Upper lobe of left lung (tissue), 4 donors: ENCODE measurements around the gene STARD9.

Source experiments
- CTCF ChIP-seq, 6 experiments: fragments of 450-650 bp in 4 of 6; fragments of 200-600 bp in 2 of 6; sonication (generic) in 2 of 6; IDR thresholded peaks; one replicate each; pipeline ENCODE4 v1.5.1; 2016 to 2019; ENCODE audit warnings: antibody characterized with exemption in 6 of 6
- EP300 ChIP-seq, 4 donors: sonication (generic); formaldehyde crosslinking; IDR thresholded peaks; one replicate each; pipeline ENCODE4 v1.5.1; 2017; ENCODE audit warnings: antibody characterized with exemption in 4 of 4, control low read depth in 2 of 4
- POLR2A ChIP-seq, 4 donors: fragments of 450-650 bp; IDR thresholded peaks; one replicate each; pipeline ENCODE4 v1.5.1; 2016 to 2017; ENCODE audit warnings: antibody characterized with exemption in 4 of 4, mild to moderate bottlenecking in 2 of 4
- POLR2AphosphoS5 ChIP-seq, 2 donors: sonication (generic); formaldehyde crosslinking; IDR thresholded peaks; one replicate each; pipeline ENCODE4 v1.5.1; 2017; ENCODE audit warnings: antibody characterized with exemption in 2 of 2

DNA sequence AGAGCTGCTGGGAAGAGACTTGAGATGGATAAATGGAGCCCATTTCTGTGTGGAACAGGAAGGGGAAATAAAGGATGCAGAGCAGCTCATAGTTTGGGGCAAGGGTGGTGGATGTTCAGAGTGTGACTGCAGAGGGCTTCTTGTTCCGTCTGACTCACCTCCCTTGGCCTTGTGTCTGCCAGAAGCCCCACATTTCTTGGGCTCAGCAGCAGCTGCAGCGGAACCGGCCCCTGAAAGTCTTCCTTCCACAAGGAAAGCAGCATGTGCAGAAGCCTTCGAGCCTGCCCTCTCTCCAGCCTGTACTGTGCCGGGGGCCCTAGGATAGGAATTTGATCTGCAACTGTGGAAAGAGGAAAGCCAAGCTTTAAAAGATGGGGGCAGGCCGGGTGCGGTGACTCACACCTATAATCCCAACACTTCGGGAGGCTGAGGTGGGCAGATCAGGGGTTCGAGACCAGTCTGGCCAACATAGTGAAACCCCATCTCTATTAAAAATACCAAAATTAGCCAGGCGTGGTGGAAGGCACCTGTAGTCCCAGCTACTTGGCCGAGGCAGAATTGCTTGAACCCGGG lies 150.0 kb downstream of the STARD9 start:
- no peak for TF ChIP-seq CTCF (IDR thresholded peaks at IDR 0.05)
- no peak for TF ChIP-seq POLR2A (IDR thresholded peaks at IDR 0.05)
- TF ChIP-seq POLR2AphosphoS5 (IDR thresholded peaks at IDR 0.05): no peak
- no peak for TF ChIP-seq EP300 (IDR thresholded peaks at IDR 0.05)
